Esophagus squamous epithelium (tissue), 5 donors: Measurements from ENCODE around the gene FAM131B. TPM values are rescaled to one million over a fixed set of nuclear protein-coding genes. Genes with fewer than 3 reads are reported as not detected.
"Not testable (repeated sequence)": the region's sequence is repeated elsewhere in the genome, so short reads cannot be mapped to it uniquely, and the experiment has no call there.

Experiments used
- DNase-seq: peaks from one replicate; lab custom pipeline; 2025; lab: John Stamatoyannopoulos, UW
- H3K27ac ChIP-seq, 4 donors: fragments of 200-600 bp; sonication (generic); one replicate each; pipeline ENCODE4 v1.5.1; 2016 to 2019; ENCODE audit warnings: mild to moderate bottlenecking in 1 of 4
- H3K27me3 ChIP-seq, 4 donors: fragments of 200-600 bp; sonication (generic); 1 replicate in 3 of 4; 2 replicates in 1 of 4; pipeline versions ENCODE4 v1.5.1 to v1.6.0; 2017 to 2021; ENCODE audit warnings: antibody characterized with exemption in 1 of 4
- H3K36me3 ChIP-seq, 3 donors: fragments of 200-600 bp; sonication (generic); one replicate each; pipeline ENCODE4 v1.5.1; 2016 to 2019
- H3K4me1 ChIP-seq, 3 donors: fragments of 200-600 bp; sonication (generic); one replicate each; pipeline ENCODE4 v1.5.1; 2017 to 2019
- H3K4me3 ChIP-seq, 4 donors: fragments of 200-600 bp; sonication (generic); 1 replicate in 3 of 4; 2 replicates in 1 of 4; pipeline ENCODE4 v1.5.1; 2016 to 2019; ENCODE audit warnings: mild to moderate bottlenecking in 2 of 4, moderate library complexity in 1 of 4
- H3K9me3 ChIP-seq, 3 donors: fragments of 200-600 bp; sonication (generic); one replicate each; pipeline ENCODE4 v1.5.1; 2016 to 2019
- POLR2A ChIP-seq, 4 donors: fragments of 450-650 bp; IDR thresholded peaks; one replicate each; pipeline ENCODE4 v1.6.1; 2017; ENCODE audit warnings: antibody characterized with exemption in 4 of 4, mild to moderate bottlenecking in 4 of 4, moderate library complexity in 3 of 4
- WGBS, 2 donors: methylation state at CpG; one replicate each; pipeline ENCODE4 v1.1.5; 2018; 5-methylcytosine and 5-hydroxymethylcytosine counted together
- intact Hi-C: fragments of 100-400 bp; cut with DNase I; formaldehyde crosslinking; loops from one replicate; pipeline ENCODE4 v1.15.0; 2022
- total RNA-seq, 4 donors: library from RNA; depleted of rRNA; stranded (reverse); fragments of >200 nt; gene quantifications; one replicate each; pipeline ENCODE4 v1.1.0, GENCODE V29; 2016
- TF ChIP-seq, protein P1 (sequence below), 6 experiments: fragments of 450-650 bp in 4 of 6; fragments of 200-600 bp in 2 of 6; sonication (generic) in 2 of 6; IDR thresholded peaks; one replicate each; pipeline ENCODE4 v1.5.1; 2016 to 2019; ENCODE audit warnings: antibody characterized with exemption in 6 of 6, mild to moderate bottlenecking in 4 of 6, moderate library complexity in 4 of 6
- donor health status: DM: yes; HTN: yes; CAD: no.

The FAM131B gene
- total RNA-seq, 4 donors from 2014 or later: 0.09 to 0.76 (median 0.46) TPM

DNA sequence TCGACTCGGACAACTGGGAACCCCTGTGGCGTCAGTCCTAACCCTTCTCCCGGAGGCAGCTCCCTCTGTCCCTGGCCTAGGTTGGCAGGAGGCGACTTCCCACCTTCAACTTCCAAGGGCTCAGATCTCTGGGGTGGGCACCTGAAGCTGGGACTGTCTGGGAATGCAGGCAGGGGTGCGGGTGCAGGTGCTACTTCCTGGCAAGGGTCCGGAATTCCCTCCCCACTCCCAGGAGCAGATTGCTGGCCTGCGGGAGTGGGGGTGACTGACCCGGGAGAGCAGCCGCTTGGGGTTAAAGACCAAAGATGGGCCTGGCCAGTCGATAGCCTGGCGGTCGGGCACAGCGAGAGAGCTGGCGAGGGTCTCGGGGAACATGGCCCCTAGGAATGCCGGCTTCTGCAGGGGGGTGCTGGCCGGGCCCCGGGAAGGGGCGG is 45.8 kb upstream of the FAM131B start:
- no peaks in the 10 kb centered on the region for H3K27me3 ChIP-seq
- peaks cover 0 to 27% (median 0%) of the 10 kb centered on the region in 3 donors for H3K36me3 ChIP-seq
- 50% methylated on average over 3 of the region's 20 CpGs; no CpG with 5 or more reads in 1 of the 2 donors for WGBS, 2 donors
- DNase-seq: no peak
- peaks cover 28 to 86% (median 36%) of the 10 kb centered on the region in 3 donors for H3K4me1 ChIP-seq
- intact Hi-C loops: no loop called here
- H3K9me3 ChIP-seq: no peaks in the 10 kb centered on the region
- no peak for TF ChIP-seq POLR2A (IDR thresholded peaks at IDR 0.05)
- TF ChIP-seq, protein P1, sequence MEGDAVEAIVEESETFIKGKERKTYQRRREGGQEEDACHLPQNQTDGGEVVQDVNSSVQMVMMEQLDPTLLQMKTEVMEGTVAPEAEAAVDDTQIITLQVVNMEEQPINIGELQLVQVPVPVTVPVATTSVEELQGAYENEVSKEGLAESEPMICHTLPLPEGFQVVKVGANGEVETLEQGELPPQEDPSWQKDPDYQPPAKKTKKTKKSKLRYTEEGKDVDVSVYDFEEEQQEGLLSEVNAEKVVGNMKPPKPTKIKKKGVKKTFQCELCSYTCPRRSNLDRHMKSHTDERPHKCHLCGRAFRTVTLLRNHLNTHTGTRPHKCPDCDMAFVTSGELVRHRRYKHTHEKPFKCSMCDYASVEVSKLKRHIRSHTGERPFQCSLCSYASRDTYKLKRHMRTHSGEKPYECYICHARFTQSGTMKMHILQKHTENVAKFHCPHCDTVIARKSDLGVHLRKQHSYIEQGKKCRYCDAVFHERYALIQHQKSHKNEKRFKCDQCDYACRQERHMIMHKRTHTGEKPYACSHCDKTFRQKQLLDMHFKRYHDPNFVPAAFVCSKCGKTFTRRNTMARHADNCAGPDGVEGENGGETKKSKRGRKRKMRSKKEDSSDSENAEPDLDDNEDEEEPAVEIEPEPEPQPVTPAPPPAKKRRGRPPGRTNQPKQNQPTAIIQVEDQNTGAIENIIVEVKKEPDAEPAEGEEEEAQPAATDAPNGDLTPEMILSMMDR (IDR thresholded peaks at IDR 0.05): no peak
- peak overlapping the region; percentile 49 to 92 (median 88) for H3K27ac ChIP-seq
- peak overlapping the region; percentile 68 to 81 (median 69) for H3K4me3 ChIP-seq

DNA sequence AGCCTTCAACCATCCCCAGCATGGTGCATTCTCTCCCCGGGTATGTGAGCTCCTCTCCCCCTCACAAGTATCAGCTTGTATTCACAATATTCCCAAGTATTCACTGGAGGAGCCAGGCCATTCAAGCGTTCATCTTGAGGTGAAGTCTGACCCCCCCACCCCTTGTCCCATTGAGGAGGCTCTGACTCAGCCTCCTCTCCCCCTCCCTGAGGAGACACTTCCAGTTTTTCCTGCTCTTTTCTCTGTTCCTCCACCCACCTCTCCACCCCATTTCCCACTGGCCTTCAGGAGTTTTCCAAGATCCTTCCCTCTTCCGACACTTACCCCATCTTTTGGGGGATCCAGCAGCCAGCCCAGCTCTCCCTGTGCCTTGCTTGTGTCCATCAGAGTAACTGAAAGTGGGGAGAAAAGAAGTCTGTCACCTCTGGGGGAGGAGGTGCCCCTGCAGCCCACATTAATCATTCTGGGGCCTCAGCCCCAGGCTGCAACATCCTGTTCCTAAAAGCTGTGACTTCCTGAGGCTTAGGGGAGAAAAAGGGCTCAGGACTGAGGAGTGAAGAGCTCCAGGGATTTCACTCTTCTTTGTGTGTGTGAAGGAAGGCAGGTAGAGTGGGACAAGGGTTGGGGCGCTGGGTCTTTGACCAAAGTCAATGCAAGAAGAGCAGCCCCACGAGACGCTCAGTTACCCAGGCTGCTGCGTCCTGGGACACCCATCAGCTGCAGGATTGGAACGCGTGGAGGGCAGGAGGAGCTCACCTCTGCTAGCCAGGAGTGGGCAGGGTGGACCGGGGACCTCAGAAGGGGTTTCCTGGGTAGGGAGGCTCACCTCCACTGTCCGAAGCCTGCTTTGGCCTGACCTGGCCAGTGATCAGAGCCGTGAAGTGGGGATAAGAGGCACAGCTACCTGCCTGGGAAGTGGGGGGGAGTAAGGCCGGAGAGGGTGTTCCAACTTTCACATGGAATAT is 45.1 kb upstream of the FAM131B start:
- intact Hi-C loops: no loop called here
- no peak for DNase-seq
- Histone ChIP-seq H3K4me3 (peak overlapping the region; percentile 68 to 81 (median 69)), H3K9me3 (no peaks in the 10 kb centered on the region), H3K27ac (peak overlapping the region; percentile 49 to 92 (median 88)), H3K36me3 (peaks cover 0 to 31% (median 0%) of the 10 kb centered on the region in 3 donors), H3K4me1 (peaks cover 25 to 79% (median 33%) of the 10 kb centered on the region in 3 donors), H3K27me3 (no peaks in the 10 kb centered on the region)
- TF ChIP-seq, protein P1 (IDR thresholded peaks at IDR 0.05): no peak
- TF ChIP-seq POLR2A (IDR thresholded peaks at IDR 0.05): no peak
- WGBS, 2 donors: 19 to 28% methylated on average over 6 to 9 of the region's 13 CpGs

DNA sequence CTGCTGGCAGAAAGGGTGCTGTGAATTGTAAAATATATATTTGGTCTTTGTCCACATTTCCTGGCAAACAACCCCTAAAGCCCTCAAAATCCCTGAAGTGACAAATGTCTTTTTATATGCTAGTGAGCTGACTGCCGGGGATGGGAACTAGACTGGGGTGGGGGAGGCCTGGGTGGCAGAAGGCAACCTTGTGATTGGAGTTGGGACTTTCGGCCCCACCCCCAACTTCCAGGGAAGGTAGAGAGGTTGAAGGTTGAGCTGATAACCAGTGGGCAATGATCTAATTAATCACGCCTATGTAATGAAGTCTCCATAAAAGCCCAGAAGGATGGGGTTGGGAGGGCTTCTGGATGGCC is 43.5 kb upstream of the FAM131B start:
- intact Hi-C loops: no loop called here
- Histone ChIP-seq H3K4me1 (peaks cover 23 to 63% (median 29%) of the 10 kb centered on the region in 3 donors), H3K9me3 (no peaks in the 10 kb centered on the region), H3K4me3 (no peak overlapping the region), H3K27ac (peak overlapping the region in 1 of 4 donors; percentile 27), H3K36me3 (peaks cover 0 to 40% (median 6%) of the 10 kb centered on the region in 3 donors), H3K27me3 (no peaks in the 10 kb centered on the region)
- 59 to 71% methylated on average over 3 of the region's 3 CpGs for WGBS, 2 donors
- no peak for DNase-seq
- TF ChIP-seq, protein P1 (IDR thresholded peaks at IDR 0.05): no peak
- no peak for TF ChIP-seq POLR2A (IDR thresholded peaks at IDR 0.05)

DNA sequence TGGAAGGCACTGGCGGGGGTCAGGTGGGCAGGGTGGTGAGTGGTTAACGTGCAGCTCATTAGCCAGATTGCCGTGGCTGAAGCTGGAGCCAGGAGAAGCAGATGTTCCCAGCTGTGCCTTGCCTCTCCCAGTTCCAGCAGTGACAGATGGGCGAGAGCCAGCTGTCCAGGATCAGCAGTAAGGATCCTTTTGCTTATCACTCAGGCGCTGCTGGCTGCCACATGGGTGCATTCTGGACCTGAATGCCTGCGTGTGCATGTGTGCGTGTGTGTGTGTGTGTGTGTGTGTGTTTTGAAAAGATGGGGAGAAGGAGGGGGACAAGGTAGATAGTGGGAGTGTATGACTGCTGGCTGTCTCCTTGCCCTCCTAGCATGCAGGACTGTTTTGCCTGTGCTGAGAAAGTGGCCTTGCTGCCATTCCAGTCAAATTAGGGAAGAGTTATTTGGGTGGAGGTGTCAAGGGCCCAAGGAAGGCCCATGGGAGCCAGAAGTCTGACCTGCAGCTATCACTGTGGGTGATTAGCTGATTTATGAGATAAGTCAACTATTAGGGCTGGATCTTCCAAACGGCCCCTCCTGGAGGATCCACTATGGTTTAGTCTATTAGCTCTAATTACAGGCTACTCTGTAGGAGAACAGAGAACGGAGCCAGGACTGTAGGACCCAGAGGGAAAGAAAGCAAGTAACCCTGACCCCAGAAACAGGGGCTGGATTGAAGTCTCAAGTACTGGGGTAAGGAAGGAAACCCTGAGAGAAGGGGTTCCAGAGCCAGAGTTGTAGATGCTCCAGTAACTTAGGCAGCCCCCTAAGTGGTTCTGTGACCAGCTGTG is 42.9 kb upstream of the FAM131B start:
- Histone ChIP-seq H3K9me3 (no peaks in the 10 kb centered on the region), H3K36me3 (peaks cover 0 to 46% (median 6%) of the 10 kb centered on the region in 3 donors), H3K4me3 (no peak overlapping the region), H3K27ac (peak overlapping the region in 1 of 4 donors; percentile 27), H3K4me1 (peaks cover 23 to 57% (median 24%) of the 10 kb centered on the region in 3 donors), H3K27me3 (no peaks in the 10 kb centered on the region)
- 53 to 64% methylated on average over 9 of the region's 9 CpGs for WGBS, 2 donors
- no peak for TF ChIP-seq POLR2A (IDR thresholded peaks at IDR 0.05)
- TF ChIP-seq, protein P1 (IDR thresholded peaks at IDR 0.05): no peak
- intact Hi-C loops: no loop called here
- DNase-seq: no peak

DNA sequence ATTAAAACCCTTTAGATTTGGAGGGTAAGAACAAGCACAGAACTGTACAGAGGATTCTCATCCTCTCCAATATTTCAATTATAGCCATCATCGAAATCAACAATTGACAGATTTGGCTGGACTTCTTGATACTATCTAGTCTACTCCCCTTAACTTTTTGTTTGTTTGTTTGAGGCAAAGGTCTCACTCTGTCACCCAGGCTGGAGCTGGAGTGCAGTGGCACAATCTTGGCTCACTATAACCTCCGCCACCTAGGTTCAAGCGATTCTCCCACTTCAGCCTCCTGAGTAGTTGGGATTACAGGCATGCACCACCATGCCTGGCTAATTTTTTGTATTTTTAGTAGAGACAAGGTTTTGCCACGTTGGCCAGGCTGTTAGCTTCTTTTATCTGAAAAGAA is 39.7 kb upstream of the FAM131B start:
- H3K4me3 ChIP-seq, H3K27ac ChIP-seq, H3K9me3 ChIP-seq, H3K27me3 ChIP-seq, DNase-seq, intact Hi-C loops: not testable (repeated sequence)
- Histone ChIP-seq H3K36me3 (peaks cover 0 to 77% (median 6%) of the 10 kb centered on the region in 3 donors), H3K4me1 (peaks cover 4 to 26% (median 5%) of the 10 kb centered on the region in 3 donors)
- 81 to 83% methylated on average over 4 of the region's 4 CpGs for WGBS, 2 donors
